Activated CD8-positive, alpha-beta T cell treated with anti-CD3 and anti-CD28 coated beads for 36 hours (primary cell): ENCODE data around the gene PPP1R16B. TPM values are rescaled to one million over a fixed set of nuclear protein-coding genes. Genes with fewer than 3 reads are reported as not detected.

Source experiments
- ATAC-seq: fragments of 200-7000 bp; cut with Tn5 transposase; one replicate; pipeline ENCODE4 v1.10.0; 2021; ENCODE audit warnings: mild to moderate bottlenecking, moderate library complexity
- CTCF ChIA-PET: fragments of 350-600 bp; sonication (Branson Sonifier 250); formaldehyde crosslinking; loops from one replicate; lab custom pipeline; 2021; ENCODE audit warnings: antibody characterized with exemption; lab: Charles Lee
- POLR2A ChIA-PET: fragments of 350-600 bp; sonication (Branson Sonifier 250); formaldehyde crosslinking; loops from one replicate; lab custom pipeline; 2021; ENCODE audit warnings: antibody characterized with exemption; lab: Charles Lee
- DNase-seq: peaks from one replicate; pipeline ENCODE4 v3.0.0-alpha.2; 2020
- H3K27ac Mint-ChIP-seq: one replicate; pipeline ENCODE4 v1.8.0; 2021; ENCODE audit warnings: mild to moderate bottlenecking, mixed read lengths
- H3K27me3 Mint-ChIP-seq: one replicate; pipeline ENCODE4 v1.8.0; 2021; ENCODE audit warnings: mixed read lengths
- H3K36me3 Mint-ChIP-seq: one replicate; pipeline ENCODE4 v1.8.0; 2021; ENCODE audit warnings: low read depth, mixed read lengths
- H3K4me1 Mint-ChIP-seq: one replicate; pipeline ENCODE4 v1.8.0; 2021; ENCODE audit warnings: low read depth, mixed read lengths
- H3K4me3 Mint-ChIP-seq: one replicate; pipeline ENCODE4 v1.8.0; 2021; ENCODE audit warnings: mild to moderate bottlenecking, moderate library complexity, mixed read lengths
- H3K9me3 Mint-ChIP-seq: one replicate; pipeline ENCODE4 v1.8.0; 2021; ENCODE audit warnings: mixed read lengths
- CTCF ChIP-seq: fragments of 200-600 bp; IDR thresholded peaks from one replicate; pipeline ENCODE4 v1.8.0; 2022; ENCODE audit warnings: antibody characterized with exemption, mild to moderate bottlenecking
- intact Hi-C: fragments of 100-400 bp; cut with micrococcal nuclease; formaldehyde crosslinking; loops from one replicate; pipeline ENCODE4 v1.10.0; 2022
- total RNA-seq, 2 experiments: library from RNA; stranded (reverse); gene quantifications; one replicate each; pipeline ENCODE4 v1.2.3, GENCODE V29; 2021

PPP1R16B gene
- total RNA-seq, 2 experiments from 2014 or later: 74.9 to 81.4 TPM

GRCh38 chr20:38831049-38831691, 25.7 kb downstream of the PPP1R16B start:
- Mint-ChIP-seq H3K27me3 (no peaks in the 10 kb centered on the region), H3K4me1 (peaks cover 78% of the 10 kb centered on the region), H3K27ac (peak overlapping the region; percentile 79), H3K9me3 (no peaks in the 10 kb centered on the region), H3K36me3 (peaks cover 69% of the 10 kb centered on the region), H3K4me3 (no peak overlapping the region)
- intact Hi-C loops: loop anchor here (5.0 kb wide), 1 partner anchor 41 kb away; no protein-coding TSS in a partner anchor
- ATAC-seq: no peak
- no peak for TF ChIP-seq CTCF
- ChIA-PET POLR2A (interaction anchor here (1.3 to 1.6 kb wide), 2 partner anchors 24 to 59 kb away, joined by 3 to 6 read pairs; no protein-coding TSS in a partner anchor), CTCF (interaction anchor here (1.2 to 1.4 kb wide), 2 partner anchors 25 to 62 kb away, joined by 3 read pairs; no protein-coding TSS in a partner anchor)
- DNase-seq: no peak

GRCh38 chr20:38831995-38832620, 26.6 kb downstream of the PPP1R16B start:
- CTCF ChIA-PET: interaction anchor here (1.4 kb wide), 1 partner anchor 26 kb away, joined by 3 read pairs; no protein-coding TSS in a partner anchor
- DNase-seq (no peak), ATAC-seq (no peak)
- no peaks in the 10 kb centered on the region for H3K27me3 Mint-ChIP-seq
- H3K9me3 Mint-ChIP-seq: no peaks in the 10 kb centered on the region
- H3K36me3 Mint-ChIP-seq: peaks cover 66% of the 10 kb centered on the region
- intact Hi-C loops: loop anchor here (5.0 kb wide), 1 partner anchor 40 kb away; no protein-coding TSS in a partner anchor
- H3K4me1 Mint-ChIP-seq: peaks cover 74% of the 10 kb centered on the region
- POLR2A ChIA-PET: interaction anchor here (1.3 to 1.6 kb wide), 2 partner anchors 25 to 58 kb away, joined by 3 to 6 read pairs; no protein-coding TSS in a partner anchor
- H3K27ac Mint-ChIP-seq: peak overlapping the region; percentile 79
- H3K4me3 Mint-ChIP-seq: no peak overlapping the region
- no peak for TF ChIP-seq CTCF

- peak overlapping the region; percentile 15 for H3K4me3 Mint-ChIP-seq
Measured at GRCh38 chr20:38833154-38833856, 27.8 kb downstream of the PPP1R16B start.

GRCh38 chr20:38833857-38834164, 28.3 kb downstream of the PPP1R16B start:
- peak overlapping the region; percentile 86 for H3K27ac Mint-ChIP-seq
- no peaks in the 10 kb centered on the region for H3K27me3 Mint-ChIP-seq
- DNase-seq: peak; percentile 70
- H3K9me3 Mint-ChIP-seq: no peaks in the 10 kb centered on the region
- no peak overlapping the region for H3K4me3 Mint-ChIP-seq
- no peak for TF ChIP-seq CTCF
- intact Hi-C loops: loop anchor here (5.0 kb wide), 1 partner anchor 38 kb away; no protein-coding TSS in a partner anchor
- ATAC-seq: peak; percentile 73
- peaks cover 65% of the 10 kb centered on the region for H3K4me1 Mint-ChIP-seq
- ChIA-PET POLR2A (interaction anchor here (0.7 to 2.2 kb wide), 5 partner anchors 9 to 41 kb away, joined by 3 to 20 read pairs (median 4); partner anchors contain the start of gene PPP1R16B), CTCF (interaction anchor here (1.3 to 2.2 kb wide), 8 partner anchors 9 to 108 kb away, joined by 3 to 9 read pairs (median 4); partner anchors contain the start of gene PPP1R16B)
- peaks cover 67% of the 10 kb centered on the region for H3K36me3 Mint-ChIP-seq

More at GRCh38 chr20:38833154-38833856, 27.8 kb downstream of the PPP1R16B start:
- ChIA-PET POLR2A (interaction anchor here (0.7 to 2.2 kb wide), 4 partner anchors 10 to 40 kb away, joined by 4 to 20 read pairs (median 4); partner anchors contain the start of gene PPP1R16B), CTCF (interaction anchor here (1.3 to 2.2 kb wide), 7 partner anchors 9 to 59 kb away, joined by 3 to 9 read pairs (median 4); partner anchors contain the start of gene PPP1R16B)
- Mint-ChIP-seq H3K36me3 (peaks cover 62% of the 10 kb centered on the region), H3K9me3 (no peaks in the 10 kb centered on the region), H3K27ac (peak overlapping the region; percentile 86), H3K27me3 (no peaks in the 10 kb centered on the region), H3K4me1 (peaks cover 64% of the 10 kb centered on the region)
- no peak for TF ChIP-seq CTCF
- DNase-seq (peak; percentile 38), ATAC-seq (peak; percentile 79)
- intact Hi-C loops: loop anchor here (5.0 kb wide), 1 partner anchor 39 kb away; no protein-coding TSS in a partner anchor
